ENCODE measurements around the gene FOXC1.

Gene FOXC1

GRCh38 chr6:1609648-1610496 is at the start of gene FOXC1:
TSS of gene FOXC1 (plus strand) at chr6:1609915. CDS start at chr6:1610446, 531 bp downstream.
- DNase-seq (ENCODE audit: low read depth), result no peak

GRCh38 chr6:1560281-1561058 is 49.2 kb upstream of the FOXC1 start:
- DNase-seq (ENCODE audit: low read depth), result no peak

- no peak for DNase-seq (ENCODE audit: low read depth)
These were observed 48.4 kb upstream of the FOXC1 start for GRCh38 chr6:1561355-1561754.

- no peak for DNase-seq (ENCODE audit: low read depth)
These were observed 47.4 kb upstream of the FOXC1 start for GRCh38 chr6:1562171-1562955.

- no peak for DNase-seq (ENCODE audit: low read depth)
These were observed 40.3 kb upstream of the FOXC1 start for GRCh38 chr6:1569377-1569776.

- no peak for DNase-seq (ENCODE audit: low read depth)
These were observed 38.9 kb upstream of the FOXC1 start for GRCh38 chr6:1570848-1571247.

GRCh38 chr6:1572892-1573291 is 36.8 kb upstream of the FOXC1 start:
- DNase-seq (ENCODE audit: low read depth), result no peak

- no peak for DNase-seq (ENCODE audit: low read depth)
These were observed 35.5 kb upstream of the FOXC1 start for GRCh38 chr6:1574083-1574761.

GRCh38 chr6:1574890-1575209 is 34.9 kb upstream of the FOXC1 start:
- DNase-seq (ENCODE audit: low read depth), result no peak

- no peak for DNase-seq (ENCODE audit: low read depth)
These were observed 34.3 kb upstream of the FOXC1 start for GRCh38 chr6:1575210-1576041.

GRCh38 chr6:1576166-1576565 is 33.5 kb upstream of the FOXC1 start:
- DNase-seq (ENCODE audit: low read depth), result no peak

GRCh38 chr6:1576711-1577110 is 33.0 kb upstream of the FOXC1 start:
- no peak for DNase-seq (ENCODE audit: low read depth)

GRCh38 chr6:1577146-1577680 is 32.5 kb upstream of the FOXC1 start:
- no peak for DNase-seq (ENCODE audit: low read depth)

GRCh38 chr6:1577896-1578745 is 31.6 kb upstream of the FOXC1 start:
- no peak for DNase-seq (ENCODE audit: low read depth)

- no peak for DNase-seq (ENCODE audit: low read depth)
These were observed 30.6 kb upstream of the FOXC1 start for GRCh38 chr6:1579096-1579495.

- DNase-seq (ENCODE audit: low read depth), result no peak
These were observed 29.6 kb upstream of the FOXC1 start for GRCh38 chr6:1580109-1580508.

- DNase-seq (ENCODE audit: low read depth), result no peak
These were observed 29.1 kb upstream of the FOXC1 start for GRCh38 chr6:1580585-1580984.

- DNase-seq (ENCODE audit: low read depth), result no peak
These were observed 28.4 kb upstream of the FOXC1 start for GRCh38 chr6:1581120-1581991.

GRCh38 chr6:1584146-1584545 is 25.6 kb upstream of the FOXC1 start:
- DNase-seq (ENCODE audit: low read depth), result no peak
